Skeletal muscle satellite cell (primary cell): ENCODE measurements around the gene MIOS.
"Not testable (repeated sequence)": the region's sequence is repeated elsewhere in the genome, so short reads cannot be mapped to it uniquely, and the experiment has no call there.

ENCODE experiments used
- H3K27me3 ChIP-seq: 2 replicates; pipeline ENCODE4 v1.7.0; 2013; ENCODE audit warnings: low read length; ENCODE audit not compliant: control insufficient read depth, insufficient read depth
- H3K36me3 ChIP-seq: 2 replicates; pipeline ENCODE4 v1.7.0; 2013; ENCODE audit warnings: mild to moderate bottlenecking, control low read depth, low read length; ENCODE audit not compliant: insufficient read depth
- H3K4me1 ChIP-seq: 2 replicates; pipeline ENCODE4 v1.7.0; 2013; ENCODE audit warnings: low read length; ENCODE audit not compliant: control insufficient read depth, insufficient read depth
- H3K4me2 ChIP-seq: 2 replicates; pipeline ENCODE4 v1.7.0; 2013; ENCODE audit warnings: mild to moderate bottlenecking, low read length
- H3K4me3 ChIP-seq: 2 replicates; pipeline ENCODE4 v1.7.0; 2013; ENCODE audit warnings: low read length
- H3K9ac ChIP-seq: 2 replicates; pipeline ENCODE4 v1.7.0; 2013; ENCODE audit warnings: mild to moderate bottlenecking, low read depth, low read length, moderate library complexity
- H3K9me3 ChIP-seq: replicated peaks from 2 replicates; pipeline ENCODE4 v1.7.0; 2013; ENCODE audit warnings: mild to moderate bottlenecking, control low read depth, low read length

MIOS gene

GRCh38 chr7:7554649-7555575 is 11.8 kb upstream of the MIOS start:
- no peaks in the 10 kb centered on the region for H3K27me3 ChIP-seq
- peaks cover 51% of the 10 kb centered on the region for H3K4me1 ChIP-seq
- H3K9ac ChIP-seq = peak overlapping the region; percentile 68
- peak overlapping the region; percentile 57 for H3K4me3 ChIP-seq
- H3K36me3 ChIP-seq = peaks cover 10% of the 10 kb centered on the region
- no peaks in the 10 kb centered on the region for H3K9me3 ChIP-seq
- peak overlapping the region; percentile 70 for H3K4me2 ChIP-seq

- no peaks in the 10 kb centered on the region for H3K9me3 ChIP-seq
- peaks cover 4% of the 10 kb centered on the region for H3K36me3 ChIP-seq
- H3K4me1 ChIP-seq = peaks cover 37% of the 10 kb centered on the region
- no peak overlapping the region for H3K9ac ChIP-seq
- no peaks in the 10 kb centered on the region for H3K27me3 ChIP-seq
- H3K4me3 ChIP-seq = no peak overlapping the region
- no peak overlapping the region for H3K4me2 ChIP-seq
These were observed 9.8 kb upstream of the MIOS start for GRCh38 chr7:7556852-7557251.

GRCh38 chr7:7557252-7557651 is 9.4 kb upstream of the MIOS start:
- no peaks in the 10 kb centered on the region for H3K9me3 ChIP-seq
- H3K4me3 ChIP-seq = no peak overlapping the region
- no peaks in the 10 kb centered on the region for H3K36me3 ChIP-seq

GRCh38 chr7:7561591-7561990 is 5.1 kb upstream of the MIOS start:
- H3K27me3 ChIP-seq, H3K9ac ChIP-seq, H3K9me3 ChIP-seq, H3K4me2 ChIP-seq, H3K4me3 ChIP-seq, H3K36me3 ChIP-seq: not testable (repeated sequence)
- peaks cover 35% of the 10 kb centered on the region for H3K4me1 ChIP-seq

More at GRCh38 chr7:7557252-7557651, 9.4 kb upstream of the MIOS start:
- Histone ChIP-seq H3K9ac (no peak overlapping the region), H3K4me2 (no peak overlapping the region), H3K27me3 (no peaks in the 10 kb centered on the region), H3K4me1 (peaks cover 33% of the 10 kb centered on the region)

DNA sequence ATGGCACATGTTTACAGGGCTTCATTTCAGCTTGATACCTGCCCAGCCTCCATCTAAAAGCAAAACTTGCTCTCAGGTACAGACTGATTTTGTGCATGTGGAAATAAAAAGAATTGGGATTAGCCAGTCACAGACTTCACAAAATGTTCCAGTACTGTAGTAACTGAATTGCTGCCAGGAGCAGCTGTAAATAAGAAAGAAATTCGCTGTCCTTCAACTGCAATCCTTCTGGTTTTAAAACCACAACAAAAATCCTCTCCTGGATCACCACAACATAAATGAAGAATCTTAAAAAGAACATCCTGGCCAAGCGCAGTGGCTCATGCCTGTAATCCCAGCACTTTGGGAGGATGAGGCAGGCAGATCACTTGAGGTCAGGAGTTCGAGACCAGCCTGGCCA is 3.9 kb upstream of the MIOS start:
- Histone ChIP-seq H3K27me3 (no peaks in the 10 kb centered on the region), H3K9ac (no peak overlapping the region), H3K4me3 (no peak overlapping the region), H3K9me3 (no peaks in the 10 kb centered on the region), H3K36me3 (no peaks in the 10 kb centered on the region), H3K4me1 (peaks cover 36% of the 10 kb centered on the region), H3K4me2 (no peak overlapping the region)

GRCh38 chr7:7563269-7563668 is 3.4 kb upstream of the MIOS start:
- H3K9ac ChIP-seq = no peak overlapping the region
- H3K27me3 ChIP-seq = no peaks in the 10 kb centered on the region
- H3K4me1 ChIP-seq = peaks cover 36% of the 10 kb centered on the region
- H3K4me2 ChIP-seq = no peak overlapping the region
- H3K36me3 ChIP-seq = peaks cover 4% of the 10 kb centered on the region
- H3K4me3 ChIP-seq = no peak overlapping the region
- no peaks in the 10 kb centered on the region for H3K9me3 ChIP-seq

DNA sequence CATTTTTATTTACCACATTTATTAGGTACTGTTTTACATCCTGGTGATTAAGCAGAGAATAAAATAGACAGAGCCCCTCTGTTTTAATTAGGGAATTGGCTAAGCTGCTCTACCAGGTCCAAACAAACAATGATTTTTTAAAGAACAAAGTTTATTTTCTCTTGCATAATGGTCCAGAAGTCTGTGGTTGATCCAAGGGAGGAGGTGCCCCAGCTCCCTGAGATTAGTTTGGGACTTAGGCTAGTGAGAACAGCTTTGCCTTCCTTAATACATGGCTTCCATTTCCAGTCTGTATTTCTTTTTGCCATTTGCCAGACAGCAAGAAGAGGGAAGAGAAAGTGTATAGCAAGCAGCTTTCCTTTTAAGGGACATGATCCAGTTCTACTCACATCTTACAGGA is 2.9 kb upstream of the MIOS start:
- H3K27me3 ChIP-seq = no peaks in the 10 kb centered on the region
- H3K4me2 ChIP-seq = peak overlapping the region; percentile 46
- peaks cover 36% of the 10 kb centered on the region for H3K4me1 ChIP-seq
- no peak overlapping the region for H3K9ac ChIP-seq
- peaks cover 9% of the 10 kb centered on the region for H3K36me3 ChIP-seq
- H3K9me3 ChIP-seq = no peaks in the 10 kb centered on the region
- H3K4me3 ChIP-seq = peak overlapping the region; percentile 5

- peak overlapping the region; percentile 5 for H3K4me3 ChIP-seq
- H3K4me2 ChIP-seq = peak overlapping the region; percentile 46
- H3K36me3 ChIP-seq = peaks cover 14% of the 10 kb centered on the region
- no peaks in the 10 kb centered on the region for H3K27me3 ChIP-seq
- peaks cover 41% of the 10 kb centered on the region for H3K4me1 ChIP-seq
- H3K9ac ChIP-seq = no peak overlapping the region
- H3K9me3 ChIP-seq = no peaks in the 10 kb centered on the region
These were observed 2.3 kb upstream of the MIOS start for GRCh38 chr7:7564323-7564780.

GRCh38 chr7:7565018-7565680 is 1.5 kb upstream of the MIOS start:
- no peaks in the 10 kb centered on the region for H3K9me3 ChIP-seq
- H3K9ac ChIP-seq = no peak overlapping the region
- H3K4me1 ChIP-seq = peaks cover 48% of the 10 kb centered on the region
- H3K27me3 ChIP-seq = no peaks in the 10 kb centered on the region
- peak overlapping the region; percentile 12 for H3K4me3 ChIP-seq
- peak overlapping the region; percentile 46 for H3K4me2 ChIP-seq
- peaks cover 22% of the 10 kb centered on the region for H3K36me3 ChIP-seq

GRCh38 chr7:7565746-7566650 is 686 bp upstream of the MIOS start:
- Histone ChIP-seq H3K9ac (peak overlapping the region; percentile 94), H3K27me3 (no peaks in the 10 kb centered on the region), H3K4me2 (peak overlapping the region; percentile 85), H3K36me3 (peaks cover 31% of the 10 kb centered on the region), H3K9me3 (no peaks in the 10 kb centered on the region), H3K4me1 (peaks cover 54% of the 10 kb centered on the region), H3K4me3 (peak overlapping the region; percentile 81)
